Neural progenitor cell (in vitro differentiated cells): ENCODE data around the gene OPALIN.

ENCODE experiments used
- EZH2 ChIP-seq: fragments of 200-600 bp; sonication (generic); IDR thresholded peaks from 2 replicates; pipeline ENCODE4 v1.6.1; 2017; ENCODE audit warnings: antibody characterized with exemption, mild to moderate bottlenecking, moderate library complexity
- TF ChIP-seq, protein P1 (sequence below): fragments of 200-600 bp; sonication (generic); IDR thresholded peaks from 2 replicates; pipeline ENCODE4 v1.5.1; 2017; ENCODE audit warnings: antibody characterized with exemption, mild to moderate bottlenecking

DNA sequence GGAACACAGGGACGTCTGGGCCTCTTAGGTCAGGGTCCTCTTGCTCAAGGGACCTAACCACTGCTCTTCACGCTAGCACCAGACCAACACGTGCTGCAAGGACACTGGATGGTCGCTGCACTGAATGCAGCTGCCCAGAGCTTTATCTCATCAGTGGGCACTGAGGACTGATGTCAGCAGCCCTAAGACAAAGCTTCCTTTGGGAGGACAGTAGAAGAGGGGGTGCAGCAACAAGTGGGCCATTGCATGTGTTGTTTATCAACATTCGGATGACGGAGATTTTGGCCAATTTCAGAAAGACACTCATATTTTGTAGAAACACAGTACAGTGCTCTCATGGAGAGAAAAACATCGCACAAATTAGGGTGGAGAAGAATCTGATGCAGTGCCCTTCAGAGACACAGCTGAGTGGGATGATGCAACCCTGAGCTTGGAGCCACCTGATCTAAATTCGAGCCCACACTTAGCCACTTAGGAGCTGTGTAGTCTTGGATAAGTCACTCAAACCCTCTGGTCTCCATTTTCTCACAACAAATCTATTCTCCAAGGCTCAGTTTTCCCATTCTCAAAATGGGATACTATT, 1.7 kb downstream of the OPALIN start:
- TF ChIP-seq, protein P1, sequence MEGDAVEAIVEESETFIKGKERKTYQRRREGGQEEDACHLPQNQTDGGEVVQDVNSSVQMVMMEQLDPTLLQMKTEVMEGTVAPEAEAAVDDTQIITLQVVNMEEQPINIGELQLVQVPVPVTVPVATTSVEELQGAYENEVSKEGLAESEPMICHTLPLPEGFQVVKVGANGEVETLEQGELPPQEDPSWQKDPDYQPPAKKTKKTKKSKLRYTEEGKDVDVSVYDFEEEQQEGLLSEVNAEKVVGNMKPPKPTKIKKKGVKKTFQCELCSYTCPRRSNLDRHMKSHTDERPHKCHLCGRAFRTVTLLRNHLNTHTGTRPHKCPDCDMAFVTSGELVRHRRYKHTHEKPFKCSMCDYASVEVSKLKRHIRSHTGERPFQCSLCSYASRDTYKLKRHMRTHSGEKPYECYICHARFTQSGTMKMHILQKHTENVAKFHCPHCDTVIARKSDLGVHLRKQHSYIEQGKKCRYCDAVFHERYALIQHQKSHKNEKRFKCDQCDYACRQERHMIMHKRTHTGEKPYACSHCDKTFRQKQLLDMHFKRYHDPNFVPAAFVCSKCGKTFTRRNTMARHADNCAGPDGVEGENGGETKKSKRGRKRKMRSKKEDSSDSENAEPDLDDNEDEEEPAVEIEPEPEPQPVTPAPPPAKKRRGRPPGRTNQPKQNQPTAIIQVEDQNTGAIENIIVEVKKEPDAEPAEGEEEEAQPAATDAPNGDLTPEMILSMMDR = no peak
- TF ChIP-seq EZH2 = no peak
